ENCODE data around the gene IFI44.

Gene IFI44

DNA sequence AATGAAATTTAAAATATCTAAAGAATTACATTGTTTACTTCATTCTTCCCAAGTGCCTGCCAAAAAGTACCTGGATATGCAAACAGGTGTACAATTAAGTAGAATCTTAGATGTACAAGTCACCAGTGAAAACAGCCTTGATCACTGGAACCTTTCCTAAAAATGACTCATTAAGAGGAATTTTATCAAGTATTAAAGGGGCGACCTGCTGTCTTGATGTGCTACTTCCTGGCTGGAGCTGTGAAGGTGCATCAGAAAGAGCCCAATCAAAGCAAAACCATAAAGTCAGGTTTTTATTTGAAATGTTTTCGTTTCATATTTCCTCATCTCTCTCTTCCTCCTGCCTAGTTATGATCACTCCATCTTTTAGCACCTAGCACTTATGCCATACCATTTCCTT is 33.4 kb downstream of the IFI44 start:
- in situ Hi-C loops (cut with MboI; ENCODE audit: low sequenced_read_pairs, unreplicated experiment): no loop called here
- TF ChIP-seq, protein P1, sequence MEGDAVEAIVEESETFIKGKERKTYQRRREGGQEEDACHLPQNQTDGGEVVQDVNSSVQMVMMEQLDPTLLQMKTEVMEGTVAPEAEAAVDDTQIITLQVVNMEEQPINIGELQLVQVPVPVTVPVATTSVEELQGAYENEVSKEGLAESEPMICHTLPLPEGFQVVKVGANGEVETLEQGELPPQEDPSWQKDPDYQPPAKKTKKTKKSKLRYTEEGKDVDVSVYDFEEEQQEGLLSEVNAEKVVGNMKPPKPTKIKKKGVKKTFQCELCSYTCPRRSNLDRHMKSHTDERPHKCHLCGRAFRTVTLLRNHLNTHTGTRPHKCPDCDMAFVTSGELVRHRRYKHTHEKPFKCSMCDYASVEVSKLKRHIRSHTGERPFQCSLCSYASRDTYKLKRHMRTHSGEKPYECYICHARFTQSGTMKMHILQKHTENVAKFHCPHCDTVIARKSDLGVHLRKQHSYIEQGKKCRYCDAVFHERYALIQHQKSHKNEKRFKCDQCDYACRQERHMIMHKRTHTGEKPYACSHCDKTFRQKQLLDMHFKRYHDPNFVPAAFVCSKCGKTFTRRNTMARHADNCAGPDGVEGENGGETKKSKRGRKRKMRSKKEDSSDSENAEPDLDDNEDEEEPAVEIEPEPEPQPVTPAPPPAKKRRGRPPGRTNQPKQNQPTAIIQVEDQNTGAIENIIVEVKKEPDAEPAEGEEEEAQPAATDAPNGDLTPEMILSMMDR (IDR thresholded peaks at IDR 0.05; ENCODE audit: borderline replicate concordance, control extremely low read depth, extremely low read depth, insufficient read depth, missing control alignments): no peak
- no peak for DNase-seq (ENCODE audit: low spot score)

DNA sequence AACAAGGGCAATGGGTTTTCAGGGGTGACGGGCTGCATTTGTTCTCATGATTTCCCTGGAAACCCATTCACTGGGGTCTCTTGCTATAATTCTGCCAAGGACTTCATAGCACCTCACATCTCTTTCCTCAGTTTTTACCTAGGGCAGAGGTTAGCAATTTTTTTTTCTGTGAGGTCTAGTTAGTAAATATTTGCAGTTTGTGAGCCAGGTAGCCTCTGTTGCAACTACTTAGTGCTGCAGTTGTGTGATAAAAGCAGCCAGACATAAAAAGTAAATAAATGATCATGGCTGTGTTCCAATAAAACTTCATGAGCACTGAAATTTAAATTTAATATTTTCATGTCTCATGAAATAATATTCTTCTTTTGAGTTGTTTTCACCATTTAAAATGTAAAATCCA is 37.7 kb downstream of the IFI44 start:
- in situ Hi-C loops (cut with MboI; ENCODE audit: low sequenced_read_pairs, unreplicated experiment): no loop called here
- no peak for DNase-seq (ENCODE audit: low spot score)
- TF ChIP-seq, protein P1 (IDR thresholded peaks at IDR 0.05; ENCODE audit: borderline replicate concordance, control extremely low read depth, extremely low read depth, insufficient read depth, missing control alignments): no peak

DNA sequence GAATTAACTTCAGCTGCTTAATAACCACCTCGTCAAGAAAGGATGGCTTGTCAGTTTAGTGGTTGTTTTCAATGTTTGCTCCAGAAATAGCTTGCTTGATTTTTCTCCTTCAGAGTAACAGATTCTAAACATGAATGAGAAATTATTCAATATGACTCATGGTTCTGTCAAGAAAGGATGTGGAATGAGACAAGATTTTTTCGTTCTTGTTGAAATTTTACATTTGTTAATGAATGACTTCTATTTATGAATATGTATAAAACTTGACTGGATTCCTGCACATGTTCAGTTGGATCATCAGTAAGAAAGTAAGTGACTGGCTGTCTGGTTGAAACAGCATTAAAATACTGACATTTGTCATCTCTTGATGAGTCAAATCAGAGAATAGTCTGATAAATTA is 38.3 kb downstream of the IFI44 start:
- in situ Hi-C loops (cut with MboI; ENCODE audit: low sequenced_read_pairs, unreplicated experiment): no loop called here
- no peak for DNase-seq (ENCODE audit: low spot score)
- TF ChIP-seq, protein P1 (IDR thresholded peaks at IDR 0.05; ENCODE audit: borderline replicate concordance, control extremely low read depth, extremely low read depth, insufficient read depth, missing control alignments): no peak

DNA sequence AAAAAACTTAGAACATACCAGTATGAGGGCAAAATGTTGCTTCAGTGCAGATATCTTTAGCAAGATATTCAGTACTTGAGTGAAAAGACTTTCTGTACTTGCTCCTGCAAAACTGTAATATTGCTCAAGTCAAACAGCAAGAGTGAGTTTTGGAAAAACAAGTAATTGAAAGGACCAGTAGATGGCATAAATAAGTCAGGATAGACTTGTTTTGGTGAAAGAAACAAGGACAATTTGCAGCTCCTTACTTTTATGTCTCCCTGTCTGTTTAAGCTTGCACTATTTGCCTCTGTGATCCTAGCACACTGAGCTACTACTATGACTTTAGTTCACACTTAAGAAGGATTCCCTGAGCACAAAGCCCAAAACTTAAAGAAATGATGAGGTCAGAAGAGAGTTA is 39.1 kb downstream of the IFI44 start:
- in situ Hi-C loops (cut with MboI; ENCODE audit: low sequenced_read_pairs, unreplicated experiment): no loop called here
- TF ChIP-seq, protein P1 (IDR thresholded peaks at IDR 0.05; ENCODE audit: borderline replicate concordance, control extremely low read depth, extremely low read depth, insufficient read depth, missing control alignments): no peak
- DNase-seq (ENCODE audit: low spot score): no peak

DNA sequence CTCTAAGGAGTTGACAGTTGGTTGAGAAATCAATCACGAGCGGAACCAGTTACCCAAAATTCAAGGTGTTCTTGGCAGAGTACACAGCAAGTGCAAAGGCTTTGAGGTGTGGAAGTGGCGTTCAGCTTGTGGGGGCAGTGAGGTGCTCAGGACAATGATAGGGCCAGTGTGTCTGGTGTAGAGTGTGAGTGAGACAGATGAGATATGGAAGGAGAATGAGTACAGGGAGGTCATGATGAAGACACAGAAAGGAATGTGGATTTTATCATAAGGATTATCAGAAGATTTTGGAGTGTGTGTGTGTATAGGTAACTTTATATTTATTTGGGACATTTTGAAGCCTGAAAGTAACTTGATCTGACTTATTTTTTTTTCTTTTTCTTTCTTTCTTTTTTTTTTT is 40.9 kb downstream of the IFI44 start:
- TF ChIP-seq, protein P1 (IDR thresholded peaks at IDR 0.05; ENCODE audit: borderline replicate concordance, control extremely low read depth, extremely low read depth, insufficient read depth, missing control alignments): no peak
- in situ Hi-C loops (cut with MboI; ENCODE audit: low sequenced_read_pairs, unreplicated experiment): no loop called here
- DNase-seq (ENCODE audit: low spot score): no peak

DNA sequence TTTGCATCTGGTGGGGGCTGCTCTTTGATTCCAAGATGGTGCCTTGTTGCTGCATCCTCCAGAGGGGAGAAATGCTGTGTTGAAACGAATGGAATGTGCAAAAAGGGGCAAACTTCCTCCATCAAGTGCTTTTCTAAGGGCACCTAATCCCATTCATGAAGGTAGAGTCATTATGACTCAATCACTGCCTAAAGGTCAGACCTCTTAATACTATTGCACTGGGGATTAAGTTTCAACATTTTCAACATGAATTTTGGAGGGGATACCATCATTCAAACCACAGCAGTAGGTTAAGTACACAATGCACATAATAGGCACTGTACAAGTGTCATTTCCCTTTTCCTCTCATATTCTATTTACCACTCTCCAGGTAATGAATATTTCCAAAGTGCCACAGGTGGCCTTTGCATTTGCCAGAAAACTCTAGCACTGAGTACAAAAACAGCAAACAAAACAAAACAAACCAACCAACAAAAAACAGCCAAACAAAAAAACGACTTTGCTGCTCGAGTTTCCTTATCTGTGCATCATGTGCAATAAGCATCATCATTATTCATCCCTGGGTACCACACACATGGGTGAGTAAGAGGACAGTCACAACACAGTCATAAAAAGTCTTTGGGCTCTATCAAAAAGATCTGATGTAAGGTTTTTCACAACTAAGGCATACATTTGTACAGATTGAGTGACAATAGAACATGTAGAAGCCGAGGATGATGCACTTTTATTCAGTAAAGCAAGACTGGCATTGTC is 42.5 kb downstream of the IFI44 start:
- in situ Hi-C loops (cut with MboI; ENCODE audit: low sequenced_read_pairs, unreplicated experiment): no loop called here
- DNase-seq (ENCODE audit: low spot score): no peak
- TF ChIP-seq, protein P1 (IDR thresholded peaks at IDR 0.05; ENCODE audit: borderline replicate concordance, control extremely low read depth, extremely low read depth, insufficient read depth, missing control alignments): no peak

Measured in GM13976 (cell line).